ENCODE measurements around the gene BANF2. TPM values are rescaled to one million over a fixed set of nuclear protein-coding genes. Genes with fewer than 3 reads are reported as not detected.

The BANF2 gene
- total RNA-seq, 1 donor from 2014 or later: not detected

- intact Hi-C loops (cut with micrococcal nuclease): no loop called here
- Mint-ChIP-seq H3K27ac (no peak overlapping the region), H3K36me3 (ENCODE audit: low read depth) (peaks cover 1% of the 10 kb centered on the region), H3K4me1 (peaks cover 26% of the 10 kb centered on the region), H3K9me3 (no peaks in the 10 kb centered on the region), H3K27me3 (no peaks in the 10 kb centered on the region), H3K4me3 (no peak overlapping the region)
- CTCF ChIA-PET: interaction anchor here (1.5 kb wide), 1 partner anchor 332 kb away, joined by 3 read pairs; no protein-coding TSS in a partner anchor
- ATAC-seq (ENCODE audit: low read depth) (no peak), DNase-seq (no peak)
- POLR2A ChIA-PET: interaction anchor here (0.8 kb wide), 1 partner anchor 293 kb away, joined by 5 read pairs; no protein-coding TSS in a partner anchor
- TF ChIP-seq CTCF (IDR thresholded peaks at IDR 0.05): no peak
These were observed 35.6 kb upstream of the BANF2 start for GRCh38 chr20:17664025-17664633.

DNA sequence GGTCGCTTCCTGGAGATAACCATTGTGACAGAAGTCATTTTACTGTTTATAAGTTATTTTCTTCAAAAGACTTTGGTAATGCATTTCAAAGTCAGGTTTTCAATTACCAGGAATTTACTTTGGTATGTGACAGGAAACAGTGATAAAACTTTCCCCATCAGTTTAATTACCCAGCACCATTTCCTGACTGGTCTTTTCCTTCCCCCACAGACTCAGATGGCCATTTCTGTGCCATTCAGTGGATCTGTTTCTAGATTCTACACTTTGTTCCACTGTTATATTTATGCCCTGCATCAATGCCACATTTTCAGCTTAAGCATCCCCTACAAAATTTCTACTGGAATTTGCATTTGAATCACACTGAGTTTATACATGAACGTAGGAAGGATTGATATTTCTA lies 34.0 kb upstream of the BANF2 start:
- ChIA-PET CTCF (interaction anchor here (1.5 kb wide), 1 partner anchor 330 kb away, joined by 3 read pairs; no protein-coding TSS in a partner anchor), POLR2A (no interaction called here)
- ATAC-seq (ENCODE audit: low read depth) (no peak), DNase-seq (no peak)
- intact Hi-C loops (cut with micrococcal nuclease): no loop called here
- peaks cover 24% of the 10 kb centered on the region for H3K4me1 Mint-ChIP-seq
- no peaks in the 10 kb centered on the region for H3K36me3 Mint-ChIP-seq (ENCODE audit: low read depth)
- H3K27ac Mint-ChIP-seq: no peak overlapping the region
- no peaks in the 10 kb centered on the region for H3K9me3 Mint-ChIP-seq
- H3K27me3 Mint-ChIP-seq: no peaks in the 10 kb centered on the region
- TF ChIP-seq CTCF (IDR thresholded peaks at IDR 0.05): no peak
- no peak overlapping the region for H3K4me3 Mint-ChIP-seq

DNA sequence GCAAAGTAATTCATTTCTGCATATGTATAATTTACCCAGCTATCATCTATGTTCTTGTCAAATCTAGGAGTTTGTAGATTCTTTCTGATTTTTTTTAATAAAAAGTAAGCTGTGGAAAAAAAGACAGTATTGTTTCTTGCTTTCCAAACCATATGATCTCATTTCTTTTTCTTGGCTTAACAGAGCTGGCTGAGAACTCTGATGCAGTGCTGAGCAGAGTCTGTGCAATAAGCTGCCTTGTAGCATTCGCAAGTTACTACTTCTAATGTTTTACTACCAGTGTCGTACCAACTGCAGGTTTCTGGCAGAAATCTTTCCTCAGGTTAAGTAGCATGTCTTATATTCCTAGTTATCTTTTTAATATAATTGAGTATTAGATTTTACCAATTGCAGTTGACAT lies 33.3 kb upstream of the BANF2 start:
- no peak overlapping the region for H3K27ac Mint-ChIP-seq
- H3K9me3 Mint-ChIP-seq: no peaks in the 10 kb centered on the region
- DNase-seq: no peak
- ATAC-seq (ENCODE audit: low read depth): no peak
- H3K27me3 Mint-ChIP-seq: no peaks in the 10 kb centered on the region
- CTCF ChIA-PET: no interaction called here
- intact Hi-C loops (cut with micrococcal nuclease): no loop called here
- no peak overlapping the region for H3K4me3 Mint-ChIP-seq
- peaks cover 24% of the 10 kb centered on the region for H3K4me1 Mint-ChIP-seq
- no peak for TF ChIP-seq CTCF (IDR thresholded peaks at IDR 0.05)
- POLR2A ChIA-PET: no interaction called here
- H3K36me3 Mint-ChIP-seq (ENCODE audit: low read depth): no peaks in the 10 kb centered on the region

DNA sequence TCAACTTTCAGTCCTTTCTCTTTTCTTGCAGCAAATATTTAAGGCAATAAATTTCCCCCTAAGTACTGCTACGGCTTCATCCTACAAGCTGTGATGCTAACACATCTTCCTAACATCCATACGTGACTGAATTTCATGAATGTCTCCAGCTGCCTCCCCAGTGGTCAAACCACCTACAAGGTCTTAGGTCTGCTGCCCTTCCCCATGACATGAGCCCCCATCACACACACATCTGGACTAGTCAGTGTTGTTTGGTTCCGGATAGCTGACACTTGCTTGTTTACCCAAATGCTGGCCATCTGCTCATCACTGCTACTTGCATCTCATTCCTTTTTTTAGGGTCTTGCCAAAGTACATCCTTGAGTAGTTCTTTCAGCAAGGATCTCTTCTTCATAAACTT lies 32.3 kb upstream of the BANF2 start:
- ATAC-seq (ENCODE audit: low read depth) (no peak), DNase-seq (no peak)
- intact Hi-C loops (cut with micrococcal nuclease): no loop called here
- Mint-ChIP-seq H3K27me3 (no peaks in the 10 kb centered on the region), H3K27ac (no peak overlapping the region), H3K36me3 (ENCODE audit: low read depth) (no peaks in the 10 kb centered on the region), H3K4me1 (peaks cover 16% of the 10 kb centered on the region), H3K9me3 (no peaks in the 10 kb centered on the region), H3K4me3 (no peak overlapping the region)
- ChIA-PET CTCF (no interaction called here), POLR2A (no interaction called here)
- no peak for TF ChIP-seq CTCF (IDR thresholded peaks at IDR 0.05)

- CTCF ChIA-PET: interaction anchor here (0.7 kb wide), 1 partner anchor 18 kb away, joined by 3 read pairs; no protein-coding TSS in a partner anchor
- ATAC-seq (ENCODE audit: low read depth): no peak
- Mint-ChIP-seq H3K4me1 (peaks cover 14% of the 10 kb centered on the region), H3K9me3 (no peaks in the 10 kb centered on the region), H3K27ac (no peak overlapping the region), H3K36me3 (ENCODE audit: low read depth) (no peaks in the 10 kb centered on the region), H3K4me3 (no peak overlapping the region), H3K27me3 (no peaks in the 10 kb centered on the region)
- POLR2A ChIA-PET: no interaction called here
- intact Hi-C loops (cut with micrococcal nuclease): no loop called here
- no peak for TF ChIP-seq CTCF (IDR thresholded peaks at IDR 0.05)
- DNase-seq: no peak
These were observed 31.3 kb upstream of the BANF2 start for GRCh38 chr20:17668432-17668831.

Measured in activated B cell treated with CpG ODN at 0.5 μM for 24 hours (primary cell).